ENCODE results near the gene SNX25.

Gene SNX25

GRCh38 chr4:185229021-185229818, 19.8 kb downstream of the SNX25 start:
- ChIA-PET POLR2A (ENCODE audit: low non-redundant PET) (no interaction called here), CTCF (no interaction called here)
- no peak overlapping the region for H3K27ac ChIP-seq
- no peak for TF ChIP-seq CTCF (conservative IDR thresholded peaks at IDR 0.05; ENCODE audit: low read depth)
- DNase-seq (ENCODE audit: low spot score) = no peak

GRCh38 chr4:185232370-185232769, 23.0 kb downstream of the SNX25 start:
- POLR2A ChIA-PET (ENCODE audit: low non-redundant PET) = no interaction called here
- no peak overlapping the region for H3K27ac ChIP-seq
- TF ChIP-seq CTCF (conservative IDR thresholded peaks at IDR 0.05; ENCODE audit: low read depth) = no peak
- CTCF ChIA-PET = no interaction called here
- DNase-seq (ENCODE audit: low spot score) = no peak

GRCh38 chr4:185235119-185235842, 25.9 kb downstream of the SNX25 start:
- ChIA-PET POLR2A (ENCODE audit: low non-redundant PET) (no interaction called here), CTCF (no interaction called here)
- no peak overlapping the region for H3K27ac ChIP-seq
- DNase-seq (ENCODE audit: low spot score) = no peak
- TF ChIP-seq CTCF (conservative IDR thresholded peaks at IDR 0.05; ENCODE audit: low read depth) = no peak

- TF ChIP-seq CTCF (conservative IDR thresholded peaks at IDR 0.05; ENCODE audit: low read depth) = no peak
- H3K27ac ChIP-seq = no peak overlapping the region
- ChIA-PET POLR2A (ENCODE audit: low non-redundant PET) (no interaction called here), CTCF (no interaction called here)
- DNase-seq (ENCODE audit: low spot score) = no peak
These were observed 26.6 kb downstream of the SNX25 start for GRCh38 chr4:185235843-185236503.

GRCh38 chr4:185237175-185237574, 27.8 kb downstream of the SNX25 start:
- CTCF ChIA-PET = interaction anchor here (0.7 kb wide), 1 partner anchor 21 kb away, joined by 3 read pairs; no protein-coding TSS in a partner anchor
- no peak for DNase-seq (ENCODE audit: low spot score)
- no peak overlapping the region for H3K27ac ChIP-seq
- no peak for TF ChIP-seq CTCF (conservative IDR thresholded peaks at IDR 0.05; ENCODE audit: low read depth)
- POLR2A ChIA-PET (ENCODE audit: low non-redundant PET) = no interaction called here

- ChIA-PET POLR2A (ENCODE audit: low non-redundant PET) (no interaction called here), CTCF (no interaction called here)
- TF ChIP-seq CTCF (conservative IDR thresholded peaks at IDR 0.05; ENCODE audit: low read depth) = no peak
- H3K27ac ChIP-seq = no peak overlapping the region
- DNase-seq (ENCODE audit: low spot score) = no peak
These were observed 28.9 kb downstream of the SNX25 start for GRCh38 chr4:185238215-185238681.
